ENCODE results near the gene STPG1. TPM values are rescaled to one million over a fixed set of nuclear protein-coding genes. Genes with fewer than 3 reads are reported as not detected.

STPG1 gene
- total and polyA plus RNA-seq, 7 donors, result 0.89 to 4.2 (median 1.4) TPM

GRCh38 chr1:24383381-24383940 lies 30.1 kb downstream of the STPG1 start:
- TF ChIP-seq CTCF (IDR thresholded peaks at IDR 0.05), result no peak
- ATAC-seq (no peak), DNase-seq (no peak)
- Histone ChIP-seq H3K27ac (no peak overlapping the region), H3K36me3 (ENCODE audit: insufficient read depth in 1 of 2, low read depth in 1 of 2) (peaks cover 0 to 7% of the 10 kb centered on the region in 2 donors), H3K9me3 (no peaks in the 10 kb centered on the region), H3K4me3 (no peak overlapping the region), H3K4me1 (no peaks in the 10 kb centered on the region), H3K27me3 (ENCODE audit: insufficient read depth in 3 of 3, low read length in 2 of 3) (no peaks in the 10 kb centered on the region)
- intact Hi-C loops (cut with DNase I), result no loop called here
- WGBS, 3 donors, result 87 to 91% (median 88%) methylated on average over 2 of the region's 2 CpGs

- TF ChIP-seq CTCF (IDR thresholded peaks at IDR 0.05), result no peak
- no peaks in the 10 kb centered on the region for H3K9me3 ChIP-seq
- ATAC-seq (no peak), DNase-seq (no peak)
- H3K27me3 ChIP-seq (ENCODE audit: insufficient read depth in 3 of 3, low read length in 2 of 3), result no peaks in the 10 kb centered on the region
- peaks cover 0 to 7% of the 10 kb centered on the region in 2 donors for H3K36me3 ChIP-seq (ENCODE audit: insufficient read depth in 1 of 2, low read depth in 1 of 2)
- no peak overlapping the region for H3K27ac ChIP-seq
- no peaks in the 10 kb centered on the region for H3K4me1 ChIP-seq
- H3K4me3 ChIP-seq, result no peak overlapping the region
- WGBS, 3 donors, result 86 to 92% (median 86%) methylated on average over 8 of the region's 8 CpGs
- intact Hi-C loops (cut with DNase I), result no loop called here
Observed at GRCh38 chr1:24382165-24382577, 31.4 kb downstream of the STPG1 start.

GRCh38 chr1:24381256-24381655 lies 32.3 kb downstream of the STPG1 start:
- Histone ChIP-seq H3K4me3 (no peak overlapping the region), H3K36me3 (ENCODE audit: insufficient read depth in 1 of 2, low read depth in 1 of 2) (peaks cover 0 to 7% of the 10 kb centered on the region in 2 donors), H3K4me1 (no peaks in the 10 kb centered on the region), H3K9me3 (no peaks in the 10 kb centered on the region), H3K27ac (no peak overlapping the region), H3K27me3 (ENCODE audit: insufficient read depth in 3 of 3, low read length in 2 of 3) (no peaks in the 10 kb centered on the region)
- intact Hi-C loops (cut with DNase I), result no loop called here
- WGBS, 3 donors, result 80 to 96% (median 90%) methylated on average over 2 of the region's 2 CpGs
- TF ChIP-seq CTCF (IDR thresholded peaks at IDR 0.05), result no peak
- DNase-seq (no peak), ATAC-seq (no peak)

GRCh38 chr1:24380508-24380907 lies 33.1 kb downstream of the STPG1 start:
- Histone ChIP-seq H3K27me3 (ENCODE audit: insufficient read depth in 3 of 3, low read length in 2 of 3) (no peaks in the 10 kb centered on the region), H3K4me3 (no peak overlapping the region), H3K4me1 (no peaks in the 10 kb centered on the region), H3K9me3 (no peaks in the 10 kb centered on the region), H3K27ac (no peak overlapping the region), H3K36me3 (ENCODE audit: insufficient read depth in 1 of 2, low read depth in 1 of 2) (peaks cover 0 to 7% of the 10 kb centered on the region in 2 donors)
- TF ChIP-seq CTCF (IDR thresholded peaks at IDR 0.05), result no peak
- 92 to 94% (median 93%) methylated on average over 5 of the region's 5 CpGs for WGBS, 3 donors
- no peak for DNase-seq
- intact Hi-C loops (cut with DNase I), result no loop called here
- no peak for ATAC-seq

GRCh38 chr1:24379733-24380315 lies 33.8 kb downstream of the STPG1 start:
- WGBS, 3 donors, result 84 to 92% (median 85%) methylated on average over 8 of the region's 8 CpGs
- TF ChIP-seq CTCF (IDR thresholded peaks at IDR 0.05), result no peak

More at GRCh38 chr1:24379733-24380315, 33.8 kb downstream of the STPG1 start:
- ATAC-seq (no peak), DNase-seq (no peak)
- H3K9me3 ChIP-seq, result no peaks in the 10 kb centered on the region
- H3K4me1 ChIP-seq, result no peaks in the 10 kb centered on the region
- intact Hi-C loops (cut with DNase I), result no loop called here
- no peaks in the 10 kb centered on the region for H3K27me3 ChIP-seq (ENCODE audit: insufficient read depth in 3 of 3, low read length in 2 of 3)
- H3K27ac ChIP-seq, result no peak overlapping the region
- H3K36me3 ChIP-seq (ENCODE audit: insufficient read depth in 1 of 2, low read depth in 1 of 2), result peaks cover 0 to 7% of the 10 kb centered on the region in 2 donors
- H3K4me3 ChIP-seq, result no peak overlapping the region

All from psoas muscle (tissue), 8 donors.